K562 (cell line): ENCODE data around the gene MAN1B1. TPM values are rescaled to one million over a fixed set of nuclear protein-coding genes. Genes with fewer than 3 reads are reported as not detected.

ENCODE experiments used
- ATAC-seq: fragments of 200-7000 bp; cut with Tn5 transposase; 3 replicates; pipeline ENCODE4 v1.9.1; 2020; ENCODE audit warnings: moderate library complexity
- BruUV-seq: library from RNA; stranded (reverse); fragments of 400-500 nt; replicated peaks from 2 replicates; lab custom pipeline; 2021; lab: Mats Ljungman, UMichigan
- CTCF ChIA-PET: fragments of 300-600 bp; formaldehyde crosslinking; extraction: SDS; loops from one replicate; lab custom pipeline; 2021; ENCODE audit warnings: low intra/inter-chr PET ratio; lab: Yijun Ruan, JAX
- POLR2A ChIA-PET: fragments of 300-600, 350-650 bp; sonication (Branson Sonifier 250); formaldehyde crosslinking; extraction: SDS; loops from one replicate; lab custom pipeline; 2021; ENCODE audit warnings: antibody characterized with exemption, inconsistent platforms; lab: Yijun Ruan, JAX
- DNase-seq, 4 experiments: peaks; one replicate each; pipeline versions ENCODE4 v3.0.0 to v3.0.0-alpha.2; 2011 to 2018; ENCODE audit warnings: low spot score in 3 of 4, mixed read lengths in 3 of 4; ENCODE audit errors: extremely low read depth in 1 of 4
- FAIRE-seq: peaks from 2 replicates; lab custom pipeline; 2011; peaks lifted over from hg19 to GRCh38; lab: Jason Lieb, UNC
- H2AFZ ChIP-seq: 2 replicates; pipeline ENCODE4 v1.6.0; 2011; ENCODE audit warnings: low read depth, low read length, control low read depth, inconsistent platforms
- H3K27ac ChIP-seq: fragments of 200-600 bp; 3 replicates; pipeline ENCODE4 v1.8.0; 2011; ENCODE audit warnings: low read depth, mild to moderate bottlenecking, control low read depth, inconsistent platforms, low read length, moderate library complexity, mixed read lengths; ENCODE audit errors: extremely low read depth
- H3K27me3 ChIP-seq, 2 experiments: fragments of 300-600 bp in 1 of 2; 2 replicates in 1 of 2; 3 replicates in 1 of 2; pipeline versions ENCODE4 v1.6.0 to v1.8.0; 2011; ENCODE audit warnings: inconsistent platforms in 2 of 2, low read length in 2 of 2, mild to moderate bottlenecking in 1 of 2, mixed read lengths in 1 of 2, moderate library complexity in 1 of 2; ENCODE audit not compliant: control insufficient read depth in 2 of 2, insufficient read depth in 2 of 2
- H3K36me3 ChIP-seq: fragments of 300-600 bp; 3 replicates; pipeline ENCODE4 v1.8.0; 2011; ENCODE audit warnings: mild to moderate bottlenecking, low read length, inconsistent platforms; ENCODE audit not compliant: control insufficient read depth, insufficient read depth
- H3K4me1 ChIP-seq, 2 experiments: fragments of 200-600 bp in 1 of 2; replicated peaks in 1 of 2; 2 replicates in 1 of 2; 3 replicates in 1 of 2; pipeline versions ENCODE4 v1.5.1 to v1.8.0; 2011; ENCODE audit warnings: inconsistent platforms in 2 of 2, low read length in 2 of 2, mild to moderate bottlenecking in 1 of 2, mixed read lengths in 1 of 2, moderate library complexity in 1 of 2; ENCODE audit not compliant: control insufficient read depth in 2 of 2, insufficient read depth in 2 of 2
- H3K4me2 ChIP-seq: 2 replicates; pipeline ENCODE4 v1.6.1; 2011; ENCODE audit warnings: low read length, control low read depth, inconsistent platforms, mixed read lengths; ENCODE audit not compliant: insufficient read depth
- H3K4me3 ChIP-seq: fragments of 200-600 bp; sonication (generic), shearing (Covaris generic); 2 replicates; pipeline ENCODE4 v1.5.1; 2016; ENCODE audit warnings: control low read depth, inconsistent platforms
- H3K79me2 ChIP-seq: fragments of 200-600 bp; 3 replicates; pipeline ENCODE4 v1.8.0; 2011; ENCODE audit warnings: low read length, inconsistent platforms; ENCODE audit not compliant: control insufficient read depth, insufficient read depth
- H3K9ac ChIP-seq, 2 experiments: 2 replicates each; pipeline versions ENCODE4 v1.6.0 to v1.6.1; 2011; ENCODE audit warnings: low read depth in 2 of 2, low read length in 2 of 2, control low read depth in 1 of 2, inconsistent platforms in 1 of 2, mild to moderate bottlenecking in 1 of 2, mixed read lengths in 1 of 2; ENCODE audit not compliant: insufficient read depth in 1 of 2
- H3K9me1 ChIP-seq: one replicate; pipeline ENCODE4 v1.6.0; 2011; ENCODE audit warnings: inconsistent platforms, mild to moderate bottlenecking, low read length, moderate library complexity; ENCODE audit not compliant: control insufficient read depth, insufficient read depth
- H3K9me3 ChIP-seq: replicated peaks from 2 replicates; pipeline ENCODE4 v1.5.1; 2011; ENCODE audit warnings: low read depth, low read length, inconsistent platforms; ENCODE audit not compliant: control insufficient read depth, insufficient read depth
- H4K20me1 ChIP-seq: replicated peaks from 2 replicates; pipeline ENCODE4 v1.6.1; 2011; ENCODE audit warnings: low read length, inconsistent platforms, mixed read lengths; ENCODE audit not compliant: control insufficient read depth, insufficient read depth
- BRF2 ChIP-seq: IDR thresholded peaks from 3 replicates; pipeline ENCODE4 v1.6.1; 2011; ENCODE audit warnings: borderline replicate concordance, mild to moderate bottlenecking; ENCODE audit not compliant: insufficient read length, insufficient read depth
- DNMT1 ChIP-seq: fragments of 450-650 bp; IDR thresholded peaks from 2 replicates; pipeline ENCODE4 v1.6.1; 2016; ENCODE audit warnings: antibody characterized with exemption, mild to moderate bottlenecking
- HCFC1 ChIP-seq: IDR thresholded peaks from 2 replicates; pipeline ENCODE4 v1.6.1; 2012; ENCODE audit warnings: low read depth, low read length, improper control_type of control experiment
- HDAC2 ChIP-seq: fragments of 450-650 bp; IDR thresholded peaks from 2 replicates; pipeline ENCODE4 v1.6.1; 2016; ENCODE audit warnings: mild to moderate bottlenecking
- KLF1 ChIP-seq: fragments of 450-650 bp; IDR thresholded peaks from 2 replicates; pipeline ENCODE4 v1.6.1; 2016; ENCODE audit warnings: missing genetic modification characterization, missing compliant biosample characterization
- L3MBTL2 ChIP-seq: fragments of 450-650 bp; IDR thresholded peaks from 2 replicates; pipeline ENCODE4 v1.6.1; 2016; ENCODE audit warnings: mild to moderate bottlenecking, moderate library complexity
- MXD1 ChIP-seq: fragments of 250-450 bp; sonication (Bioruptor Pico); IDR thresholded peaks from 2 replicates; pipeline ENCODE4 v1.8.0; 2021; ENCODE audit warnings: borderline replicate concordance, mild to moderate bottlenecking, moderate library complexity; ENCODE audit not compliant: poor library complexity, severe bottlenecking
- SOX6 ChIP-seq: fragments of 450-650 bp; IDR thresholded peaks from 2 replicates; pipeline ENCODE4 v1.6.1; 2014; ENCODE audit warnings: mild to moderate bottlenecking
- SRF ChIP-seq, 2 experiments: fragments of 250-450, 450-650 bp in 1 of 2; sonication (Bioruptor Pico) in 1 of 2; sonication (generic) in 1 of 2; formaldehyde crosslinking; IDR thresholded peaks; 2 replicates each; pipeline versions ENCODE4 v1.5.0 to v1.5.1; 2020 to 2022; ENCODE audit warnings: mild to moderate bottlenecking in 1 of 2, missing genetic modification reagents in 1 of 2
- ZNF347 ChIP-seq: fragments of 450-650 bp; formaldehyde crosslinking; IDR thresholded peaks from 2 replicates; pipeline ENCODE4 v1.4.0; 2020; ENCODE audit warnings: low read depth, mild to moderate bottlenecking, moderate library complexity
- WGBS: fragments of 100-300 bp; shearing (Covaris generic); methylation state at CpG from one replicate; pipeline ENCODE4 v1.1.6; 2016; ENCODE audit warnings: low coverage, mixed read lengths; ENCODE audit not compliant: insufficient coverage; ENCODE audit errors: missing lambda C conversion rate; 5-methylcytosine and 5-hydroxymethylcytosine counted together
- in situ Hi-C: fragments of 300-500 bp; cut with MboI; formaldehyde crosslinking; loops from 4 replicates; pipeline ENCODE4 v1.15.0; 2018; ENCODE audit warnings: inconsistent platforms, mixed read lengths
- intact Hi-C: fragments of 100-400 bp; cut with micrococcal nuclease; formaldehyde crosslinking; loops from 2 replicates; pipeline ENCODE4 v1.14.2; 2022
- polyA plus RNA-seq, 8 experiments: library from polyadenylated mRNA; depleted of rRNA in 4 of 8; stranded (reverse) in 5 of 8; unstranded in 3 of 8; fragments of >200 nt; fragmentation: Nextera tagmentation in 2 of 8; fragmentation: Illumina TruSeq in 1 of 8; extraction: Ambion mirVana in 2 of 8; extraction: Trizol in 1 of 8; gene quantifications; 2 replicates each; pipeline versions ENCODE4 v1.2.1 to v1.2.3, GENCODE V29; 2011 to 2014; ENCODE audit warnings: inconsistent platforms in 1 of 8, missing spikeins in 1 of 8
- total RNA-seq, 7 experiments: library from RNA; depleted of rRNA in 6 of 7; stranded (reverse); fragments of >200 nt in 6 of 7; fragmentation: Illumina TruSeq in 2 of 7; extraction: Trizol in 2 of 7; gene quantifications; 2 replicates each; pipeline versions ENCODE4 v1.2.1 to v1.2.3, GENCODE V29; 2011 to 2021; ENCODE audit warnings: low replicate concordance in 1 of 7
- TF ChIP-seq, protein P1 (sequence below): sonication (generic); formaldehyde crosslinking; IDR thresholded peaks from 2 replicates; pipeline ENCODE4 v1.8.0; 2022; ENCODE audit warnings: mild to moderate bottlenecking, missing genetic modification reagents
- TF ChIP-seq, protein P2 (sequence below): fragments of 450-650 bp; conservative IDR thresholded peaks from 2 replicates; pipeline ENCODE4 v1.6.1; 2016; ENCODE audit warnings: missing genetic modification characterization, low read depth, mild to moderate bottlenecking, missing compliant biosample characterization, moderate library complexity

Gene MAN1B1
- total and polyA plus RNA-seq, 9 of the 15 experiments (the other 6 are each of a cell fraction or from before 2014, with no cell fraction given) = 0.55 to 36.6 (median 27.3) TPM

DNA sequence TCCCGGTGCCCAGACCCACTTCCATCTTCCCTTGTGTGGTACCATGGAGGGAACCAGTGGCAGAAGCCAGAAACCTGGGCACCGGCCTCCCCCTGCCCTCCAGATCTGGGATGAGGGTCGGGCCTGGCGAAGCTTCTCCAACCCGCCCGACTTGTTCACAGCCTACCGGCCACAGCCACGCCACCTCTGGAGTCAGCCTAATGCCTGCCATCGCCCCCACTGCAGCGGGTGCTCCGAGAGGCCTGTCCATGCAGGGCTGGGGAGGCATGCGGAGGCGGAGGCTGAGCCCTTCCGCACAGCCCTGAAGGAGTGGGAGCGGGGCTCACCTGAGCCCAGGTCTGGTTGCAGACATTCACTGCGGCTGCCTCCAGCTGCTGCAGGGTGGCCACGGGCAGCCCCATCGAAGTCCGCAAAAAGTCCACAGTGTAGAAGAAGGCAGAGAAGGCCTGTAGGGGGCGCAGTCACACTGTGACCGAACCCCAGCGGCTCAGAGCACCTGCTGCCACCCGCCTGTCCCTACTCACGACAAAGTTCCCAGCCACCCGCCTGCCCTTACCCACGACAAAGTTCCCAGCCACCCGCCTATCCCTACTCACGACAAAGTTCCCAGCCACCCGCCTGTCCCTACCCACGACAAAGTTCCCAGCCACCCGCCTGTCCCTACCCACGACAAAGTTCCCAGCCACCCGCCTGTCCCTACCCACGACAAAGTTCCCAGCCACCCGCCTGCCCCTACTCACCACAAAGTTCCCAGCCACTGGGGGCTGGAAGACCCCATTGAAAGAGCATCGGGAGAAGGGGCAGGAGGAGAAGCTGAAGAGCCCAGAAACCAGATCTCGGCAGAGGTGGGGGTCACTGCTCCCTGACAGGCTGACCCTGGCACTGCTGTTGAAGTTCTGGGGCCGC lies 37.0 kb upstream of the MAN1B1 start:
- Histone ChIP-seq H3K4me2 (no peak overlapping the region), H3K27me3 (peaks cover 1 to 24% of the 10 kb centered on the region in 2 experiments; a peak in 4 of 5 replicates), H4K20me1 (peaks cover 34% of the 10 kb centered on the region), H3K9ac (0 out of 4 replicates have a peak overlapping the region, but pooled peaks of 1 of the 2 experiments have one; percentile 45), H2AFZ (no peak overlapping the region), H3K4me1 (peaks cover 2 to 76% of the 10 kb centered on the region in 2 experiments; a peak in 3 of 5 replicates), H3K9me1 (peaks cover 2% of the 10 kb centered on the region), H3K36me3 (no peaks in the 10 kb centered on the region), H3K27ac (no peak overlapping the region), H3K79me2 (no peaks in the 10 kb centered on the region), H3K9me3 (no peaks in the 10 kb centered on the region), H3K4me3 (no peak overlapping the region)
- WGBS = 10% methylated on average over 34 of the region's 38 CpGs
- peak; percentile 83 for FAIRE-seq
- peak; percentile 73 to 85 (median 77) for DNase-seq
- BruUV-seq = no TSS peak
- in situ Hi-C loops = no loop called here
- ChIA-PET POLR2A (interaction anchor here (0.6 to 1.8 kb wide), 3 partner anchors 190 to 404 kb away, joined by 3 to 4 read pairs (median 4); no protein-coding TSS in a partner anchor), CTCF (interaction anchor here (0.6 to 1.6 kb wide), 4 partner anchors 17 to 187 kb away, joined by 3 to 6 read pairs (median 4); partner anchors contain the start of genes ANAPC2 and SSNA1)
- intact Hi-C loops = loop anchor here (2.0 to 5.0 kb wide), 2 partner anchors 68 to 177 kb away; partner anchors contain the start of gene RNF224
- peak; percentile 84 for ATAC-seq
- TF ChIP-seq, protein P1, sequence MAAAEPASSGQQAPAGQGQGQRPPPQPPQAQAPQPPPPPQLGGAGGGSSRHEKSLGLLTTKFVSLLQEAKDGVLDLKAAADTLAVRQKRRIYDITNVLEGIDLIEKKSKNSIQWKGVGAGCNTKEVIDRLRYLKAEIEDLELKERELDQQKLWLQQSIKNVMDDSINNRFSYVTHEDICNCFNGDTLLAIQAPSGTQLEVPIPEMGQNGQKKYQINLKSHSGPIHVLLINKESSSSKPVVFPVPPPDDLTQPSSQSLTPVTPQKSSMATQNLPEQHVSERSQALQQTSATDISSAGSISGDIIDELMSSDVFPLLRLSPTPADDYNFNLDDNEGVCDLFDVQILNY (CRISPR knock-in tag) = no peak
- no peak for TF ChIP-seq ZNF347
- peak in 1 of 2 experiments; percentile 28; a peak in 1 of 4 replicates for TF ChIP-seq SRF (CRISPR knock-in tag; IDR thresholded peaks at IDR 0.05)
- no peak for TF ChIP-seq SOX6
- no peak for TF ChIP-seq MXD1 (CRISPR knock-in tag)
- TF ChIP-seq DNMT1 = no peak
- no peak for TF ChIP-seq HDAC2
- 0 out of 2 replicates have a peak, but pooled peaks have one; percentile 15 for TF ChIP-seq L3MBTL2
- TF ChIP-seq BRF2 = no peak
- TF ChIP-seq, protein P2, sequence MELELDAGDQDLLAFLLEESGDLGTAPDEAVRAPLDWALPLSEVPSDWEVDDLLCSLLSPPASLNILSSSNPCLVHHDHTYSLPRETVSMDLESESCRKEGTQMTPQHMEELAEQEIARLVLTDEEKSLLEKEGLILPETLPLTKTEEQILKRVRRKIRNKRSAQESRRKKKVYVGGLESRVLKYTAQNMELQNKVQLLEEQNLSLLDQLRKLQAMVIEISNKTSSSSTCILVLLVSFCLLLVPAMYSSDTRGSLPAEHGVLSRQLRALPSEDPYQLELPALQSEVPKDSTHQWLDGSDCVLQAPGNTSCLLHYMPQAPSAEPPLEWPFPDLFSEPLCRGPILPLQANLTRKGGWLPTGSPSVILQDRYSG (tag) = no peak
- TF ChIP-seq HCFC1 = no peak
- TF ChIP-seq KLF1 (tag) = no peak
